Naive B cell (primary cell): ENCODE data around the gene SMOC2. TPM values are rescaled to one million over a fixed set of nuclear protein-coding genes. Genes with fewer than 3 reads are reported as not detected.
"Not testable (repeated sequence)": the region's sequence is repeated elsewhere in the genome, so short reads cannot be mapped to it uniquely, and the experiment has no call there.

ENCODE experiments used
- ATAC-seq, 2 donors: fragments of 150-1000 bp; cut with Tn5 transposase; 2 replicates each; pipeline ENCODE4 v1.10.0; 2021; ENCODE audit warnings: low read depth in 2 of 2, mild to moderate bottlenecking in 2 of 2, moderate library complexity in 2 of 2
- DNase-seq: peaks from one replicate; pipeline ENCODE4 v3.0.0; 2022
- H3K27ac Mint-ChIP-seq, 6 donors: one replicate each; pipeline ENCODE4 v1.8.0; 2020 to 2022; ENCODE audit warnings: mild to moderate bottlenecking in 6 of 6, mixed read lengths in 6 of 6, moderate library complexity in 5 of 6, inconsistent platforms in 2 of 6
- H3K27me3 Mint-ChIP-seq, 3 donors: one replicate each; pipeline ENCODE4 v1.8.0; 2021 to 2022; ENCODE audit warnings: mixed read lengths in 3 of 3, mild to moderate bottlenecking in 1 of 3
- H3K36me3 Mint-ChIP-seq, 2 donors: one replicate each; pipeline ENCODE4 v1.8.0; 2020 to 2022; ENCODE audit warnings: mixed read lengths in 2 of 2, inconsistent platforms in 1 of 2, mild to moderate bottlenecking in 1 of 2
- H3K4me1 Mint-ChIP-seq, 3 donors: one replicate each; pipeline ENCODE4 v1.8.0; 2020 to 2022; ENCODE audit warnings: mixed read lengths in 3 of 3, inconsistent platforms in 1 of 3, mild to moderate bottlenecking in 1 of 3, moderate library complexity in 1 of 3
- H3K4me3 Mint-ChIP-seq, 8 donors: one replicate each; pipeline ENCODE4 v1.8.0; 2020 to 2022; ENCODE audit warnings: mild to moderate bottlenecking in 8 of 8, mixed read lengths in 8 of 8, moderate library complexity in 8 of 8, inconsistent platforms in 2 of 8
- H3K9me3 Mint-ChIP-seq, 7 donors: one replicate each; pipeline ENCODE4 v1.8.0; 2020 to 2022; ENCODE audit warnings: mixed read lengths in 7 of 7, mild to moderate bottlenecking in 5 of 7, inconsistent platforms in 2 of 7, moderate library complexity in 1 of 7
- polyA plus RNA-seq, 6 donors: library from polyadenylated mRNA; unstranded; fragments of 300-500 nt; fragmentation: Illumina TruSeq; gene quantifications; one replicate each; pipeline ENCODE4 v1.2.3, GENCODE V29; 2021; ENCODE audit warnings: low read depth in 6 of 6

SMOC2 gene
- polyA plus RNA-seq, 6 donors from 2014 or later, result 0.12 to 0.34 (median 0.13) TPM; not detected in 2

- ATAC-seq, result no peak
- Mint-ChIP-seq H3K27me3 (no peaks in the 10 kb centered on the region), H3K27ac (no peak overlapping the region), H3K9me3 (peaks cover 0 to 18% (median 3%) of the 10 kb centered on the region in 7 donors), H3K36me3 (no peaks in the 10 kb centered on the region), H3K4me3 (no peak overlapping the region), H3K4me1 (no peaks in the 10 kb centered on the region)
- DNase-seq, result no peak
Measured at GRCh38 chr6:168678588-168678987, 237.6 kb downstream of the SMOC2 start.

GRCh38 chr6:168681748-168682147, 240.8 kb downstream of the SMOC2 start:
- no peak for ATAC-seq

GRCh38 chr6:168683621-168684020, 242.6 kb downstream of the SMOC2 start:
- ATAC-seq (no peak), DNase-seq (no peak)
- Mint-ChIP-seq H3K4me3 (no peak overlapping the region), H3K27ac (no peak overlapping the region), H3K4me1 (no peaks in the 10 kb centered on the region), H3K27me3 (no peaks in the 10 kb centered on the region), H3K36me3 (no peaks in the 10 kb centered on the region), H3K9me3 (peaks cover 0 to 5% (median 0%) of the 10 kb centered on the region in 7 donors)

More at GRCh38 chr6:168681748-168682147, 240.8 kb downstream of the SMOC2 start:
- Mint-ChIP-seq H3K27ac (no peak overlapping the region), H3K4me1 (no peaks in the 10 kb centered on the region), H3K4me3 (peak overlapping the region in 1 of 8 donors; percentile 63), H3K27me3 (no peaks in the 10 kb centered on the region), H3K36me3 (no peaks in the 10 kb centered on the region), H3K9me3 (peaks cover 0 to 11% (median 1%) of the 10 kb centered on the region in 7 donors)
- DNase-seq, result no peak

- Mint-ChIP-seq H3K27me3 (no peaks in the 10 kb centered on the region), H3K4me1 (no peaks in the 10 kb centered on the region), H3K36me3 (no peaks in the 10 kb centered on the region), H3K9me3 (peaks cover 0 to 5% (median 0%) of the 10 kb centered on the region in 7 donors), H3K27ac (no peak overlapping the region), H3K4me3 (no peak overlapping the region)
- DNase-seq (no peak), ATAC-seq (no peak)
Measured at GRCh38 chr6:168684471-168684870, 243.5 kb downstream of the SMOC2 start.

GRCh38 chr6:168684906-168685305, 243.9 kb downstream of the SMOC2 start:
- ATAC-seq (no peak), DNase-seq (no peak)
- H3K27ac Mint-ChIP-seq, result peak overlapping the region in 1 of 6 donors; percentile 67
- H3K27me3 Mint-ChIP-seq, result no peaks in the 10 kb centered on the region
- no peak overlapping the region for H3K4me3 Mint-ChIP-seq
- H3K9me3 Mint-ChIP-seq, result peaks cover 0 to 5% (median 0%) of the 10 kb centered on the region in 7 donors
- H3K4me1 Mint-ChIP-seq, result no peaks in the 10 kb centered on the region
- no peaks in the 10 kb centered on the region for H3K36me3 Mint-ChIP-seq

GRCh38 chr6:168686029-168686738, 245.2 kb downstream of the SMOC2 start:
- Mint-ChIP-seq H3K9me3 (no peaks in the 10 kb centered on the region), H3K27ac (no peak overlapping the region), H3K27me3 (no peaks in the 10 kb centered on the region), H3K4me3 (no peak overlapping the region), H3K4me1 (no peaks in the 10 kb centered on the region), H3K36me3 (no peaks in the 10 kb centered on the region)
- no peak for ATAC-seq
- no peak for DNase-seq

- H3K27ac Mint-ChIP-seq, result peak overlapping the region in 1 of 6 donors; percentile 15
Measured at GRCh38 chr6:168686831-168687730, 246.1 kb downstream of the SMOC2 start.

GRCh38 chr6:168690271-168690670, 249.3 kb downstream of the SMOC2 start:
- H3K27ac Mint-ChIP-seq, result no peak overlapping the region
- DNase-seq, result no peak
- H3K27me3 Mint-ChIP-seq, result no peaks in the 10 kb centered on the region
- peaks cover 0 to 3% (median 0%) of the 10 kb centered on the region in 7 donors for H3K9me3 Mint-ChIP-seq
- H3K36me3 Mint-ChIP-seq, result no peaks in the 10 kb centered on the region
- H3K4me3 Mint-ChIP-seq, result no peak overlapping the region
- ATAC-seq, result no peak
- no peaks in the 10 kb centered on the region for H3K4me1 Mint-ChIP-seq

More at GRCh38 chr6:168686831-168687730, 246.1 kb downstream of the SMOC2 start:
- Mint-ChIP-seq H3K4me1 (no peaks in the 10 kb centered on the region), H3K9me3 (no peaks in the 10 kb centered on the region), H3K27me3 (no peaks in the 10 kb centered on the region), H3K36me3 (no peaks in the 10 kb centered on the region), H3K4me3 (no peak overlapping the region)
- ATAC-seq (no peak), DNase-seq (no peak)

- Mint-ChIP-seq H3K27me3 (no peaks in the 10 kb centered on the region), H3K27ac (no peak overlapping the region), H3K36me3 (no peaks in the 10 kb centered on the region), H3K9me3 (peaks cover 0 to 8% (median under 1%) of the 10 kb centered on the region in 7 donors), H3K4me1 (no peaks in the 10 kb centered on the region), H3K4me3 (no peak overlapping the region)
- ATAC-seq (no peak), DNase-seq (no peak)
Measured at GRCh38 chr6:168691774-168692173, 250.8 kb downstream of the SMOC2 start.

- no peaks in the 10 kb centered on the region for H3K36me3 Mint-ChIP-seq
- no peaks in the 10 kb centered on the region for H3K4me1 Mint-ChIP-seq
- DNase-seq, result no peak
- H3K27ac Mint-ChIP-seq, result no peak overlapping the region
- peaks cover 0 to 8% (median 3%) of the 10 kb centered on the region in 7 donors for H3K9me3 Mint-ChIP-seq
- no peaks in the 10 kb centered on the region for H3K27me3 Mint-ChIP-seq
- H3K4me3 Mint-ChIP-seq, result no peak overlapping the region
- ATAC-seq, result no peak
Measured at GRCh38 chr6:168692193-168692914, 251.4 kb downstream of the SMOC2 start.

- not testable (repeated sequence) for H3K27me3 Mint-ChIP-seq, H3K4me3 Mint-ChIP-seq, H3K4me1 Mint-ChIP-seq, H3K27ac Mint-ChIP-seq, H3K9me3 Mint-ChIP-seq, H3K36me3 Mint-ChIP-seq, ATAC-seq, DNase-seq
Measured at GRCh38 chr6:168692915-168693257, 251.9 kb downstream of the SMOC2 start.

GRCh38 chr6:168694797-168695196, 253.8 kb downstream of the SMOC2 start:
- not testable (repeated sequence) for H3K36me3 Mint-ChIP-seq, H3K27me3 Mint-ChIP-seq, ATAC-seq, H3K4me1 Mint-ChIP-seq, DNase-seq, H3K27ac Mint-ChIP-seq, H3K4me3 Mint-ChIP-seq
- peaks cover 0 to 11% (median 5%) of the 10 kb centered on the region in 7 donors for H3K9me3 Mint-ChIP-seq

- H3K36me3 Mint-ChIP-seq, result no peaks in the 10 kb centered on the region
Measured at GRCh38 chr6:168695701-168696100, 254.7 kb downstream of the SMOC2 start.

More at GRCh38 chr6:168695701-168696100, 254.7 kb downstream of the SMOC2 start:
- no peak overlapping the region for H3K4me3 Mint-ChIP-seq
- H3K9me3 Mint-ChIP-seq, result peaks cover 0 to 11% (median 5%) of the 10 kb centered on the region in 7 donors
- DNase-seq, result no peak
- H3K4me1 Mint-ChIP-seq, result no peaks in the 10 kb centered on the region
- H3K27me3 Mint-ChIP-seq, result no peaks in the 10 kb centered on the region
- no peak overlapping the region for H3K27ac Mint-ChIP-seq
- ATAC-seq, result no peak
